ENCODE measurements around the gene SSBP2.

Gene SSBP2

GRCh38 chr5:81575924-81576323 is 175.0 kb downstream of the SSBP2 start:
- no peak for DNase-seq

DNA sequence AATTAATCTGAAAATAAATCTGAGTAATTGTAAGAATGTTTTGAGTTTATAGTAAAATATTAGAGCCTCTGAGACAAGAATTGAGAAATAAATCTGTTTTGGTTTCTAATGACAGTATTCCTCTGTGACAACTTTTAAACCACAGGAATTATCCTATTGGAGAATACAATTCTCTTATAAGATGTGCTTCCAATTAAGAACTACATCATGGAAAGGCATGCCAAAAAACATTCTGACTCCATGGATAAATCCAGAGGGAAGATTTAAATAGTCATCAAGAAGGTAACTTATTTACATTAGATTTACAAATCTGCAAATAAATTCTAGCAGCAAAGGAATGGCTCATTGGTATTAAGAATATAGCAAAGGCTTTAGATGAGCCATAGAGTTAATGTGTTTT is 178.7 kb downstream of the SSBP2 start:
- no peak for DNase-seq

GRCh38 chr5:81558188-81558587 is 192.7 kb downstream of the SSBP2 start:
- no peak for DNase-seq

GRCh38 chr5:81556809-81557208 is 194.1 kb downstream of the SSBP2 start:
- DNase-seq, result no peak

GRCh38 chr5:81555865-81556264 is 195.0 kb downstream of the SSBP2 start:
- no peak for DNase-seq

- no peak for DNase-seq
Observed at GRCh38 chr5:81554647-81555046, 196.2 kb downstream of the SSBP2 start.

DNA sequence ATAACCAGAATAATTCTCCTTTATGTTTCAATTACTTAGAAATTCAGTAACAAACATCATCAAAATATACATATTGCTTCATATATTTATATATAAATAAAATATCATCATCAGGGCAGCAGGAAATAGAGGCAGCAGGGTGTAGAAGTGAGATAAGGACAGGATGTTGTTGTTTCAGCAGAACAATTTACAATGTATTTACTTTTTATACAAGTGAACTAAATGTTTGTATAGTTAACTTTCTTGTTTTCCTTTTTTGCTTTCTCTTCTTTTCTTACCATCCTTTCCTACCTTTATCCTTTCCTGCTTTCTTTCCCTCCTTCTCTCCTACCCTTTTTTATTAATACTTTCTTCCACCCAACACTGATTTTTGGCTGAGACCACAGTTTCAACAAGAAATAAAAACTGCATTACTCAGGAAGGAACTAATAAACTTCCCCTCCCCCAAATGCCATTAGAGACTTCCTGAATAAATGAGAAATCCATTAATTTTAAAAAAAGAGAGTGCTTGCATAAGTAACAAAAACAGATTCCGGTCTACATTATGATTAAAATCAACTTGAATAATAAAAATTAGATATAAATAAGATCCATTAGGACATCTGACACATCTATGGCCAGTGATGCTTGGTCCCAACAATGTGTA is 197.2 kb downstream of the SSBP2 start:
- no peak for DNase-seq

- DNase-seq, result no peak
Observed at GRCh38 chr5:81552852-81553566, 197.9 kb downstream of the SSBP2 start.

DNA sequence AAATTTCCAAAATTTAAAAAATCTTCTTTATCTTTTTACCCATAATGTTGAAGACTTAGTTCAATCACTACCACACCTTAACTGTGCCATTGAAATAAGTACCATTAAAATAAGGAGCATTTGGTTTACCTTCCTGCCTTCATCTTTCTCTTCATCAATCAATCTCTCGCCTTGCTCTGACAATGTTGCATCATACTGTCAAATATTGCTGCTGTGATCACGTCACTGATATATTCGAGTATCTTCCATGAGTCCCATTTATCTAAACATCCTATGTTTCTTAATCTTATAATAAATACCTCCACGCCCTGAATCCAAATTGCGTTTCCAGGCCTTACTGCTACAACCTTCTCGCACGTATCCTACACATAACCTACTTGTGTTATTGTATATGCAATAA is 201.8 kb downstream of the SSBP2 start:
- DNase-seq, result no peak

GRCh38 chr5:81547001-81547400 is 203.9 kb downstream of the SSBP2 start:
- no peak for DNase-seq

DNA sequence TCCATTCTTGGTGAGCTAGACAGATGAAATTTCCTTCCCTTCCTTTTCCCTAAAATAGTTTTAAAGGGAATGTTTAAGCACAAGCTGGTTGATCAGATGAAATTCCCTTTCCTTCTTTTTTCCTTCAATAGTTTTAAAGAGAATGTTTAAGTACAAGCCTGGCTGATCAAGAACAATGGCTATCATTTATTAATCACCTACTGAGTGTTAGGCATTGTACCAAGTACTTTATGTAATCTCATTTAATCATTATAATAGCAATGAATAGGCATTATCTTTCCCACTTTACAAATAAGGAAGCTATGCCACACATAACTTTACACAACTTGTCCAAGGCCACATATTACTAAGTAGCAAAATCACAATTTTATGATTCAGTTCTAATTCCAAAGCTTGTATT is 205.0 kb downstream of the SSBP2 start:
- DNase-seq, result no peak

DNA sequence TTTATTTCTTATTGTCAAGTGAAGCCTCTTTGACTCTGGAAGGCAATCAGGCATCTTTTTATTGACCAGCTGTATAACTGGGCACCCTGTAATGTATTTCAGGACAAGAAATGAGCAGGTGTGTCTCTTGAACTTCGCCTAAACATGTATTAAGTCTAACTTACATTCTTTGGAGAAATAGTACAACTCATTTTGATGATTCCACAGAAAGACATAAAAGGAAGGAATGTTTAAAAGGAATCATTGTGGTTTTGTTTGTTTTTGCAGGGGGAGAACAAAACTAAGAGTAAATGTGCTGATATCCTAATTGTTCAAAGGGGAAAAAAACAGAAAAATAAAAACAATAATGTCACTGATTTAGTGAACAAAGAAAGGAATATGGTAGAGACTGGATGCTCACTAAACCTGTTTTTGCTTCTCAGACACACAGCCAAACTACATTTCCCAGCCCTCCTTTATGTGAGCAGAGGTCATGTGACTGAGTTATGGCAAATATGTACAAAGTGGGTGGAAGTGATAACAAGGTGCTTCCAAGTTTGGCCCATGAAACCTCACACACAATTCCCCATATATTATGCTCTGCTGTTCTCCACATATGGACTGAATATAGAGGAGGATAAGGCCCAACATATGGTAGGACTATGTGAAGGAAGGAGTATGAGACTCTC is 206.4 kb downstream of the SSBP2 start:
- no peak for DNase-seq

DNA sequence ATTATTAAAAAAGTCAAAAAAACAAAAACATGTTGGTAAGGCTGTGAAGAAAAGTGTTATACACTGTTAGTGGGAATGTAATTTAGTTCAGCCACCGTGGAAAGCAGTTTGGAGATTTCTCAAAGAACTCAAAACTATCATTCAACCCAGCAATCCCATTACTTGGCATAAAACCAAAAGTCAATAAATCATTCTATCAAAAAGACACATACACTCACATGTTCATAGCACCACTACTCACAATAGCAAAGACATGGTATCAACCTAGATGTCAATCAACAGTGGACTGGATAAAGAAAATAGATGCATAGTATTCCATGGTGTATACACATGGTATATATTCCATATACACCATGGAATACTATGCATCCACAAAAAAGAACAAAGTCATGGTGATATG is 208.7 kb downstream of the SSBP2 start:
- no peak for DNase-seq

DNA sequence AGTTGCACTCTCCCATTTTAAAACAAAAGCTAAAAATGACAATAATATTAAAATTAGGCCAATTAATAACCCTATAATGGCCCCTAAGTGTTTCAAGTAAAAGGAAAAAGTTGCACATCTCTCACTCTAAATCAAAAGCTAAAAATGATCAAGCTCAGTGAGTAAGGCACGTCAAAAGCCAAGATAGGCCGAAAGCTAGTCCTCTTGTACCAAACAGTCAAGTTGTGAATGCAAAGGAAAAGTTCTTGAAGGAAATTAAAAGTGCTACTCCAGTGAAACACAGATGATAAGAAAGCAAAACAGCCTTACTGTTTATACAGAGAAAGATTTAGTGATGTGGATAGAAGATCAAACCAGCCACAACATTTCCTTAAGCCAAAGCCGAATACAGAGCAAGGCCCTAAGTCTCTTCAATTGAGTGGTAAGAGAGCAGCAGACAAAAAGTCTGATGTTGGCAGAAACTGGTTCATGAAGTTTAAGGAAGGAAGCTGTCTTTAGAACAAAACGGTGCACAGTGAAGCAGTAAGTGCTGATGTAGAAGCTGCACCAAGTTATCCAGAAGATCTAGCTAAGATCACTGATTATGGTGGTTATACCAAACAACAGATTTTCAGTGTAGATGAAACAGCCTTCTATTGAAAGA is 212.9 kb downstream of the SSBP2 start:
- no peak for DNase-seq

DNA sequence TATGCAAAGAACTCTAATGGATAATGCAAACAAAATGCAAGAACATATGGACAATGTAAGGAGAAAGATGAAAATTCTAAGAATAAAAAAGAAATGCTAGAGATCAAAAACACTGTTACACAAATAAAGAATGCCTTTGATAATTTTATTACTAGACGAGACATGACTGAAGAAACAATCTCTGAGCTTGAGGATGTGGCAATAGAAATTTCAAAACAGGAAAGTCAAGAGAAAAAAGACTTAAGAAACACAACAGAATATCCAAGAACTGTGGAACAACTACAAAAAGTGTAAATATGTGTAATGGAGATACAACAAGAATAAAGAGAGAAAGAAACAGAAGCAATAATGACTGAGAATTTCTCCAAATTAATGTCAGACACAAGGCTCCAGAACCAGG is 216.5 kb downstream of the SSBP2 start:
- DNase-seq, result no peak

GRCh38 chr5:81533629-81534405 is 217.1 kb downstream of the SSBP2 start:
- no peak for DNase-seq

GRCh38 chr5:81530919-81531318 is 220.0 kb downstream of the SSBP2 start:
- DNase-seq, result no peak

DNA sequence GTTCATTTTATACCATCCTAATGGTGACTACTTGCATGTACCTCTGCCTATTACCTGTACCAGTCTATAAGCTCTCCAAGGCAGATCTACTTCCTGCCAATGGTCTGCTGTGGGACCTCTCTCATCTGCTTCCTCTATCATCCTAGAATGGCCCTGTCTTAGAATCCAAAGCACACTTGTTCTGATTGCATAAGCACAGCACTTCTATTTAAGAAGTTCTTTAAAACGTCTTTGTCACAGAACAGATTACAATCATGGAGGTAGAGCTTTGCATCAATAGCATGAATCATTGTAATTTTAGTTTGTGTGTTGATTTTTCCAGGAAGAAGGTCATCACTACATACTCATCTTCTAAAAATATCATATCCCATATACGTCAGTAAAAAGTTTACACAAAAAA is 225.2 kb downstream of the SSBP2 start:
- no peak for DNase-seq

GRCh38 chr5:81524015-81524414 is 226.9 kb downstream of the SSBP2 start:
- no peak for DNase-seq

- no peak for DNase-seq
Observed at GRCh38 chr5:81522571-81522970, 228.3 kb downstream of the SSBP2 start.

- DNase-seq, result no peak
Observed at GRCh38 chr5:81520769-81521168, 230.1 kb downstream of the SSBP2 start.

DNA sequence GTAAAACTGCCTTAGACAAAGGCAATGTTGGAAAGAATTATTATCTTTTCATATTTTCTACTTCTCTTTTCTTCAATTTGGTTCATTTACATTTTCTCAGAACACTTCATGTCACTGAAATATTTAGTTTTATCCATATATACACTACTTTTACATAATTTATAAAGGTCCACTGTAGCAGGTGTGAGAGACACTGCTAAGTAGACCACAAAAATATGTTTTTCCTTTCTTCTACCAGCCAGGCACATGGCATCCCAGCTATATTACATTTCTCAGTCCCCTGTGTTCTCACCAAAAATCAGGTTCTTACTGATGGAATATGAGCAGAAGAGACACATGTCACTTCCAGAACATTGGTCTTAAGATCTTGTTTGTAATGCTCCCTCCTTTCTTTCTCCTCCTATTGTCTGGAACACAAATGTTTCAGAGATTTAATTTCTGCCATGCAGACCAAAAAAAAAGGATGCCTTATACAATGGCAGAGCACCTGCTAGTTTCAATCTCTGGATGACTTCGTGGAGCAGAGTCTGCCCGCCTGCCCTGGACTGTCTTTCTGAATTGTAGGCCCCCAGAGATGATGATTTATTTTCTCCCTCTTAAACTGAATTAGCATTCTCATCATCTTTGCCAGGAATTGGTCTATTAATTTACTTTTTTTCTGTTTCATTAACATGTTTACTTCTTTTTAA is 231.5 kb downstream of the SSBP2 start:
- no peak for DNase-seq

All from activated CD8-positive, alpha-beta memory T cell treated with anti-CD3 and anti-CD28 coated beads for 24 hours (primary cell).